Stimulated activated naive CD4-positive, alpha-beta T cell (primary cell): ENCODE measurements around the gene LOXL3.
"Not testable (repeated sequence)": the region's sequence is repeated elsewhere in the genome, so short reads cannot be mapped to it uniquely, and the experiment has no call there.

ENCODE experiments used
- DNase-seq, 6 experiments: peaks; one replicate each; lab custom pipeline; 2025; lab: John Stamatoyannopoulos, UW

LOXL3 gene

GRCh38 chr2:74572178-74572925, 18.6 kb upstream of the LOXL3 start:
- DNase-seq, result no peak

- DNase-seq, result no peak
These were observed 17.3 kb upstream of the LOXL3 start for GRCh38 chr2:74571058-74571457.

- no peak for DNase-seq
These were observed 15.9 kb upstream of the LOXL3 start for GRCh38 chr2:74569686-74570085.

- no peak for DNase-seq
These were observed 14.1 kb upstream of the LOXL3 start for GRCh38 chr2:74567881-74568280.

GRCh38 chr2:74566754-74567085, 13.0 kb upstream of the LOXL3 start:
- DNase-seq, result no peak

- DNase-seq, result no peak
These were observed 12.5 kb upstream of the LOXL3 start for GRCh38 chr2:74566076-74566753.

GRCh38 chr2:74564222-74564621, 10.5 kb upstream of the LOXL3 start:
- no peak for DNase-seq

GRCh38 chr2:74562126-74562775, 8.5 kb upstream of the LOXL3 start:
- DNase-seq, result no peak

GRCh38 chr2:74561022-74561421, 7.3 kb upstream of the LOXL3 start:
- DNase-seq, result not testable (repeated sequence)

- no peak for DNase-seq
These were observed 6.8 kb upstream of the LOXL3 start for GRCh38 chr2:74560591-74560990.

GRCh38 chr2:74559912-74560311, 6.2 kb upstream of the LOXL3 start:
- DNase-seq, result no peak

- no peak for DNase-seq
These were observed 4.8 kb upstream of the LOXL3 start for GRCh38 chr2:74558284-74559230.

GRCh38 chr2:74556831-74557370, 3.2 kb upstream of the LOXL3 start:
- DNase-seq, result no peak

- DNase-seq, result no peak
These were observed 2.4 kb upstream of the LOXL3 start for GRCh38 chr2:74556159-74556558.

- DNase-seq, result no peak
These were observed 1.9 kb upstream of the LOXL3 start for GRCh38 chr2:74555610-74556103.

GRCh38 chr2:74554820-74555531, 1.2 kb upstream of the LOXL3 start:
- DNase-seq, result peak in 4 of 6 experiments; percentile 7 to 68 (median 34)

- no peak for DNase-seq
These were observed 579 bp downstream of the LOXL3 start for GRCh38 chr2:74552914-74553811.

- DNase-seq, result no peak
These were observed 1.5 kb downstream of the LOXL3 start for GRCh38 chr2:74551942-74552913.

GRCh38 chr2:74551530-74551929, 2.2 kb downstream of the LOXL3 start:
- no peak for DNase-seq
